Measurements from ENCODE around the gene MNT.

- TF ChIP-seq TARDBP (IDR thresholded peaks at IDR 0.05) (no peak), BHLHE40 (IDR thresholded peaks at IDR 0.05; ENCODE audit: borderline replicate concordance) (no peak), NFRKB (IDR thresholded peaks at IDR 0.05) (no peak), SUZ12 (IDR thresholded peaks at IDR 0.05) (no peak), ARNT (IDR thresholded peaks at IDR 0.05) (no peak), L3MBTL2 (conservative IDR thresholded peaks at IDR 0.05) (no peak), PKNOX1 (IDR thresholded peaks at IDR 0.05) (no peak), SP1 (IDR thresholded peaks at IDR 0.05) (no peak), HDGF (IDR thresholded peaks at IDR 0.05; ENCODE audit: borderline replicate concordance) (no peak), ZNF384 (IDR thresholded peaks at IDR 0.05) (no peak)
Measured at GRCh38 chr17:2414446-2415064, 13.7 kb upstream of the MNT start.

Measured in HEK293T (cell line).